Myocyte (in vitro differentiated cells): ENCODE data around the gene HIBADH. TPM values are rescaled to one million over a fixed set of nuclear protein-coding genes. Genes with fewer than 3 reads are reported as not detected.
"Not testable (repeated sequence)": the region's sequence is repeated elsewhere in the genome, so short reads cannot be mapped to it uniquely, and the experiment has no call there.

Source experiments
- DNase-seq: peaks from one replicate; pipeline ENCODE4 v3.0.0-alpha.2; 2012; ENCODE audit warnings: low read depth
- total RNA-seq: library from RNA; depleted of rRNA; stranded (reverse); fragments of >200 nt; gene quantifications from 2 replicates; pipeline ENCODE4 v1.2.3, GENCODE V29; 2014

The HIBADH gene
- total RNA-seq, 1 donor from 2014 or later, result 90.2 TPM

GRCh38 chr7:27639048-27639447 lies 23.6 kb downstream of the HIBADH start:
- DNase-seq, result not testable (repeated sequence)

- DNase-seq, result peak; percentile 71
These were observed 26.2 kb downstream of the HIBADH start for GRCh38 chr7:27636326-27637006.

GRCh38 chr7:27635728-27636127 lies 27.0 kb downstream of the HIBADH start:
- DNase-seq, result no peak

GRCh38 chr7:27634671-27635493 lies 27.8 kb downstream of the HIBADH start:
- no peak for DNase-seq

- DNase-seq, result no peak
These were observed 29.6 kb downstream of the HIBADH start for GRCh38 chr7:27633062-27633461.

- no peak for DNase-seq
These were observed 31.3 kb downstream of the HIBADH start for GRCh38 chr7:27631391-27631790.

- no peak for DNase-seq
These were observed 35.5 kb downstream of the HIBADH start for GRCh38 chr7:27627146-27627545.

- peak; percentile 27 for DNase-seq
These were observed 43.2 kb downstream of the HIBADH start for GRCh38 chr7:27619492-27619891.

- no peak for DNase-seq
These were observed 44.9 kb downstream of the HIBADH start for GRCh38 chr7:27617651-27618381.

GRCh38 chr7:27616914-27617548 lies 45.7 kb downstream of the HIBADH start:
- DNase-seq, result no peak

GRCh38 chr7:27616186-27616491 lies 46.5 kb downstream of the HIBADH start:
- DNase-seq, result no peak

GRCh38 chr7:27615420-27616185 lies 47.1 kb downstream of the HIBADH start:
- no peak for DNase-seq

- no peak for DNase-seq
These were observed 48.6 kb downstream of the HIBADH start for GRCh38 chr7:27614095-27614494.

GRCh38 chr7:27611059-27611458 lies 51.6 kb downstream of the HIBADH start:
- no peak for DNase-seq

GRCh38 chr7:27608776-27609495 lies 53.7 kb downstream of the HIBADH start:
- DNase-seq, result peak; percentile 44

- no peak for DNase-seq
These were observed 55.5 kb downstream of the HIBADH start for GRCh38 chr7:27607210-27607606.

- no peak for DNase-seq
These were observed 56.1 kb downstream of the HIBADH start for GRCh38 chr7:27606270-27607209.

GRCh38 chr7:27605689-27606269 lies 56.9 kb downstream of the HIBADH start:
- peak; percentile 59 for DNase-seq

GRCh38 chr7:27605283-27605682 lies 57.4 kb downstream of the HIBADH start:
- DNase-seq, result no peak
